GM12865 (cell line): ENCODE measurements around the gene MAGI1.

Experiments
- DNase-seq: peaks from one replicate; pipeline ENCODE4 v3.0.0; 2010; ENCODE audit warnings: low read depth
- H3K4me3 ChIP-seq: 2 replicates; pipeline ENCODE4 v1.5.1; 2011; ENCODE audit warnings: mild to moderate bottlenecking, low read depth, low read length, control low read depth
- TF ChIP-seq, protein P1 (sequence below): IDR thresholded peaks from 2 replicates; pipeline ENCODE4 v1.5.1; 2011; ENCODE audit warnings: low read length, control low read depth, low read depth, inconsistent platforms; ENCODE audit not compliant: insufficient read depth; ENCODE audit errors: missing control alignments

The MAGI1 gene

DNA sequence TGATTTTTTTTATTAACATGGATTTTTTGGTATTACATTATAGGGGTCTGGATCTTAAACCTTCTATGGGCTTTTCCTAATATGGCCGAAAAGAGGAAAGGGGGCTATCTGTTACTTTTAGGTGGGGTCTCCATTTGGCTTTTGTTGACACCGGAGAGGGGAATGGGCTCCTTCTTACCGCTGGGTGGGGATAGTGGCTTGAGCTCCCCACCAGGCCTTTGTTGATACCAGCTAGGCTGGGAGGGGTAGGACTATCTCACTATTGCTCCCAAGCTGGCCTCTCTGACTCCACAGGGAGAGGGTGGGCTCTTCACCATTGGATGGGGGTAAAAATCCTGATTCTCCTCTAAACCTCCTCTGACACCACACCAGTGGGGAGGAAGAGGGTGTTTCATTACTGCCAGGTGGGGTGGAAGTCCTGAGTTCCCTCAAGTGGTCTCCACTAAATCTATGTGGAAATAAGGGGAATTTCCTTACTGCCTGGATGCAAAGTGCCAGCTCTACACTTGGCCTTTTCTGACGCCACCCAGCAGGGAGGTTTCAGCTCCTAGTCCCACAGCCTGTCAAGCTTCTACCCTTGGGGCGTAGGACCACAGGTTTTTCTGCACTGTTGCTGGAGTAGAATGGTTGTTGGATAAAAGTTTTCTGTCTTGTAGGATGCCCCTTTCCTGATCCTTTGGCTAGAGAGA, 572.3 kb downstream of the MAGI1 start:
- TF ChIP-seq, protein P1, sequence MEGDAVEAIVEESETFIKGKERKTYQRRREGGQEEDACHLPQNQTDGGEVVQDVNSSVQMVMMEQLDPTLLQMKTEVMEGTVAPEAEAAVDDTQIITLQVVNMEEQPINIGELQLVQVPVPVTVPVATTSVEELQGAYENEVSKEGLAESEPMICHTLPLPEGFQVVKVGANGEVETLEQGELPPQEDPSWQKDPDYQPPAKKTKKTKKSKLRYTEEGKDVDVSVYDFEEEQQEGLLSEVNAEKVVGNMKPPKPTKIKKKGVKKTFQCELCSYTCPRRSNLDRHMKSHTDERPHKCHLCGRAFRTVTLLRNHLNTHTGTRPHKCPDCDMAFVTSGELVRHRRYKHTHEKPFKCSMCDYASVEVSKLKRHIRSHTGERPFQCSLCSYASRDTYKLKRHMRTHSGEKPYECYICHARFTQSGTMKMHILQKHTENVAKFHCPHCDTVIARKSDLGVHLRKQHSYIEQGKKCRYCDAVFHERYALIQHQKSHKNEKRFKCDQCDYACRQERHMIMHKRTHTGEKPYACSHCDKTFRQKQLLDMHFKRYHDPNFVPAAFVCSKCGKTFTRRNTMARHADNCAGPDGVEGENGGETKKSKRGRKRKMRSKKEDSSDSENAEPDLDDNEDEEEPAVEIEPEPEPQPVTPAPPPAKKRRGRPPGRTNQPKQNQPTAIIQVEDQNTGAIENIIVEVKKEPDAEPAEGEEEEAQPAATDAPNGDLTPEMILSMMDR, result no peak
- no peak overlapping the region for H3K4me3 ChIP-seq
- DNase-seq, result no peak

DNA sequence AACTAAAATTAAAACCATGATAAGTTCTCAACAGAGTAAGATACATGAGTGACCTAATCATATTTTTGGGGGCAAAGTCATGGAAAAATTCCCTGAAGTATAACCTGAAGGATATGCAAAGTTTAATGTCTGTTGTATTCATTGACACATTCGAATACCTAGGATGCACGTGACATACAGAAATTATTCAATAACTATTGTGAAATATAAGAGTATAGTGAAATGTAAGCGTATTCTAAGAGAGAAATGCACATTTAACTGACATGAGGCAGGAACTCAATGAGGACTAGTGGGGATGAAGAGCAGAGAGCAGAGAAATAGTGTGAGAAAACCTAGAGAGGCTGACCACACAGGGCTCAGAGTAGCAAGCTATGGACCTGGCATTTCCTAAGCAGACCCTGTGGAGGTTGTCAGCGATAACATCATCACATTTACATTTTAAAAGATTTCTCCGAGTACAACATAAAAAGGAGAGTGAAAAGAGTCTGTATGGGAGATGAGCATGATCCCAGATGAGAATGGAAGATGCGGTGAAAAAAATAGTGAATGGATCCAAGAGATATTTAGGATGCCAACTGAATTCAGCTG, 588.8 kb downstream of the MAGI1 start:
- TF ChIP-seq, protein P1, result no peak
- DNase-seq, result no peak
- no peak overlapping the region for H3K4me3 ChIP-seq

DNA sequence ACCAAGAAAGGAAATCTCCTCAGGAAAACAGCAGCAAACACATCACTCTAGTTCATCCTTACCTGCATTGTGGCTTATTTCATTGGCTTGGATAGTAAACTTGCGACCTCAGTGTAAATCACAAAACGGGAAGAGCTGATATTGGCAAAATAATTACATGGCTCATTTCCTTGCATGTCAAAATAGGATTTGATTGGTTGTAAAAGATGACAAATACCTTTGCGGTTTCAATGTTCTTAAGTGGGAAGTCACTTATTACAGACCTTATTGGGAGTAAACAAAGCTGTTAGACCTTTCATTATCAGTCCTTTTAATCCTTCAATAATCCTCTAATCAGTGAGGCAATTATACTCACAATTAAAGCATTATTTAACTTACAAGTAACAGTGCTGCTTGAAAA, 590.6 kb downstream of the MAGI1 start:
- H3K4me3 ChIP-seq, result no peak overlapping the region
- TF ChIP-seq, protein P1, result no peak
- DNase-seq, result no peak

DNA sequence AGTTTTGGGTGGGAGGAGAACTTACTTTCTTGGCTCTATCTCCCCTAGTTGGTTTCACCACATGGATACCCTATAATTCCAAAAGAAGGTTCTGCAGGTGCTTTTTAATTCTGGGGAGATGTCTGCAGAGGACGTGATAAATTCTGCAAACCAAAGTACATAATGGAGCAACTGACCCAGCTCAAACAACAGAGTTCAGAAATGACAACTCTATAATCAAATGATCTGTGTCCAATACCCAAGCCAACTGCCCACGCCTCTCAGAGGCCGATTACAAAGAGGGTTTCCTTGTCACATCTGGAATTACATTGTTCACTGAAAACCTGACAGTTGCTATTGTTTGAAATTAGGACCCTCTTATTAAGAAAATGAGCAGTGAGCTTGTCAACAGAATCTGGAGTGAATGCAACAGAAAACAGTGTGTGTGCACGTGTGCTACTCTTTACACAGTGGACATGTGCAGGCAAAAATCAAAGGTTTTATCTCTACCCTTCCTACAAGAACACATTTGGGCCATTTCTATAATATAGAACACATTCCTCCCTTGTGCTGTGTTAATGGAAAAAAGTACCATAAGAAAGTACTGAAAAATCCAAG, 593.0 kb downstream of the MAGI1 start:
- TF ChIP-seq, protein P1, result no peak
- no peak for DNase-seq

DNA sequence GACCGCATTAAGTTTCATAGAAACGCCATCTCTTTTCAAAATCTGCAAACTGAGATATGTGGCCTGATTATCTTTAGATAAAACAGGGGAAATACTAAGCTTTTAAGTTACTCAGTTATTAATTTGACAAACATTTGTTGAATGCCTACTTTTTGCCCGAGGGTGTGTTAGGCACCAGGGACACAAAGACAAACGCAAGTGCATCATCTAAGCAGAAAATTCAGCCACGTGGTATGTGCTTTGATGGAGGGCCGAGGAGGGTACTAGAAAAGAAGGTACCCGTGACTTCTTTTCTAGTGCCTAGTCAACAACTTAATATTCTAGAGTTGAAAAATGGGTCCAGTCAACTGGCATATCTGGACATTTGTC, 594.3 kb downstream of the MAGI1 start:
- DNase-seq, result no peak
- TF ChIP-seq, protein P1, result no peak
- H3K4me3 ChIP-seq, result no peak overlapping the region

More for the DNA sequence above, 593.0 kb downstream of the MAGI1 start:
- H3K4me3 ChIP-seq, result no peak overlapping the region

DNA sequence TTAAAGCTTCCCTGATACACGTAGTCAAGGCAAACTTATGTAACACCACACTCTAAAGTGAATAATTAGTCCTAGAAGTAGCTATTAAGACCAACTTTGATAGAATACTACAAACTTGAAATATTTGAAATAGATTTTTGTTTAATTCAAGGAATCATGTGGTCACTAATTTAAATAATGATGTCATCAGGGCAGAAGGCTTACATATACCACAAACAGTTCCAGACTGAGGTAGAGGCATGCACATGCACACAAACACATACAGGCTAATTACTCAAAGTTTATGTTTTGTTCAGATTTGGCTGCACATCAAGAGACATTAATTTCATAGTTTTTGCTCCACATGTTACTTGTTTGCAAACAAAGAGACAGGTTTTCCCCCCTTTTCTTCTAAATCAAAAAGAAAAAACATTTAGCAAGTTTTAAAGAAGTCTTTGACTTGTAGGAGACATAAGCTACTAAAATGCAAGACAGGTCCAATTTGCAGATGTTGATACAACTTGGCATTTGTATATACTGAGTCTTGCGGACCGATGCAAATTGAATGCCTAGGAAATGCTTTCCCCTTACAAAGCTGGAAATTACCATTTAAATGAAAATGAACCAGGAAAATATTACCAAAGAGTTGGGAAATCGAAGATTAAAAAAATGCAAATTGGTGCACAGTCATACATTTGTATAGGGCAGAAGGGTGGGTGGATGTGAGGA, 594.8 kb downstream of the MAGI1 start:
- no peak for DNase-seq
- no peak overlapping the region for H3K4me3 ChIP-seq
- TF ChIP-seq, protein P1, result no peak
